C4-2B (cell line): Measurements from ENCODE around the gene PRKD1.

Experiments
- H3K27ac ChIP-seq: fragments of 450-650 bp; 2 replicates; pipeline ENCODE4 v1.5.1; 2017
- CTCF ChIP-seq: fragments of 450-650 bp; conservative IDR thresholded peaks from 2 replicates; pipeline ENCODE4 v1.5.1; 2017; ENCODE audit warnings: mild to moderate bottlenecking
- ZFX ChIP-seq: fragments of 450-650 bp; IDR thresholded peaks from 2 replicates; pipeline ENCODE4 v1.6.1; 2017

The PRKD1 gene

GRCh38 chr14:29821242-29821641 is 106.4 kb downstream of the PRKD1 start:
- TF ChIP-seq CTCF, result no peak
- no peak for TF ChIP-seq ZFX
- H3K27ac ChIP-seq, result peak overlapping the region; percentile 97; the same call in 1 of the 2 replicates

GRCh38 chr14:29820785-29821184 is 106.9 kb downstream of the PRKD1 start:
- TF ChIP-seq CTCF (no peak), ZFX (no peak)
- no peak overlapping the region for H3K27ac ChIP-seq

- H3K27ac ChIP-seq, result no peak overlapping the region; the same call in 1 of the 2 replicates
- TF ChIP-seq CTCF, result no peak
- TF ChIP-seq ZFX, result no peak
These were observed 109.8 kb downstream of the PRKD1 start for GRCh38 chr14:29817767-29818405.

- TF ChIP-seq ZFX, result no peak
- no peak for TF ChIP-seq CTCF
- H3K27ac ChIP-seq, result no peak overlapping the region
These were observed 112.5 kb downstream of the PRKD1 start for GRCh38 chr14:29815016-29815674.

GRCh38 chr14:29814156-29815015 is 113.3 kb downstream of the PRKD1 start:
- no peak for TF ChIP-seq ZFX
- TF ChIP-seq CTCF, result no peak
- H3K27ac ChIP-seq, result peak overlapping the region; percentile 65

- peak overlapping the region; percentile 73 for H3K27ac ChIP-seq
These were observed 117.0 kb downstream of the PRKD1 start for GRCh38 chr14:29810682-29811081.

More at GRCh38 chr14:29810682-29811081, 117.0 kb downstream of the PRKD1 start:
- TF ChIP-seq ZFX, result no peak
- no peak for TF ChIP-seq CTCF
